NCI-H82 (cell line): ENCODE measurements around the gene NR3C2.

Experiments
- DNase-seq: peaks from one replicate; lab custom pipeline; 2025; lab: John Stamatoyannopoulos, UW

Gene NR3C2

DNA sequence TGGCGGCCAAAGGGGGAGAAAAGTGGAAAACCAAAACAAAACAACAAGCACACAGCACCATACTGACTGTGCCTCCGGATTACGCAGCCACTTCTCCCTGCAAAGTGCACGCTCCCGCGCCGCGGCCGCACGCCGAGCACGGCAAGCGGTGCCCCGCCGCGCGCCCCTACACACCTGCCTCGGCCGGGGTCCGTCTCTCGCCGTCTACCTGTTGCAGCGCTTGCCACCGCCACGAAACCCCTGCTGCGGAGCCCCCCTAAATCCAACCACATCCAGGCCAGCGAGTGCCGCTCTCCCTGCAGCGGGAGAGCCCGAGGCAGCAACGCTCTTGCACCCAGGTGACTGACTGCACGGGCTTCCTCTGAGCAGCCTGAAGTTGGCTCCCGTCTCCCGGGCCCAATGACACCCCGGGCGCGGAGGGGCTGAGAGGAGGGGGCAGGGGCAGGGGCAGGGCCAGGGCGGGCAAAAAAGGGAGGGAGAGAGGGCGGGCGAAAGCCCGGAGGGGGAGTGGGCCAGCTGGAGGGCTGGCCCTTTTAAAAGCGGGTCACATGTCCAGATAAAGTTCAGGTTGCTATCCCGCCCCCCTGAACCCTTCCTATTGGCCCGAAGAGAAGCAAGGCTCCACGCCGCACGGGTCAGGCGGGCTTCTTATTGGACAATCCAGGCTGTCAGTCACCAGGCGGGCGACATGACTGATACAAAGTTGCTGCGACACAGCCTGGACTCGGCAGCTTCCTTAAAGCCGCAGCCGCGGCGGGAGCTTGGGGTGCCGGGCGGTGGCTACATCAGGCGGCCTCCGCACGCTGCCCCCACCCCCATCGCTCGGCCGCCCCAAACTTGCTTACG lies at the start of gene NR3C2:
Gene NR3C2 (minus strand): TSS at position 429 of the 846 bp plus-strand sequence.
- peak; percentile 98 for DNase-seq

DNA sequence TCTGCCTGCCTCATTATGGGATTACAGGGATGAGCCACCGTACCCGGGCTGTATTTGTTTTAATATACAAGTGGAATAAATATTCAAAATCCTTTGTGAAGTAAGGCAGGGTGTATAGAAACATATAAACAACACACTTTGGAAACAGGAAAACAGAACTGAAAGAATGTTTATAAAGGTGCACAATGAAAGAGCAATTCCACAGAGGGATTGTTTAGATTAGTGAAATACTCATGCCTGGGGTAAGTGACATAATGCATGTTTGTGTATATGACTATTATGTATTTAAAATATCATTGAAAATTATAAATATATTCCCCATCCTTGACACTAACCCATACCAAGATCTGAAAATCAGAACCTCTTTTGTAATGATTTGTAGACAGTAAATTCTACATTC lies 45.0 kb upstream of the NR3C2 start:
- no peak for DNase-seq

DNA sequence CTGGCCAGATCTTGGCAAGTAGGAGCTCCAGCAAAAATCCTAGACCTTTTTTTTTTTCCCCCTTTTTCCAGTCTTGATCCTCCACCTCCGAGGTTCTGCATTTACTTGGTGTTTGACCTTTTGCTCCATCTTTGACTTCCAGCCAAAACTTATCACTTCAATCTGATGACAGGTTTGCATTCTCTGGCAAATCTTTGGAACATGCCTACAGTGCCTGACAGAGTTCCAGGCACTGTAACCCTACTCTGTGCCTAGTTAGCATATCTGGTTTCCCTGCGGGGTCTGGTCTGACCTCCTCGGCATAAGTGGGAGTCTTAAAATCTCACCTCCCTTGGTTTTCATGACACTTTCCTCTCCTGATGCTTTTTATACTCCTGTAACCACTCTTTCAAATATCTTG lies 39.4 kb upstream of the NR3C2 start:
- DNase-seq, result no peak

DNA sequence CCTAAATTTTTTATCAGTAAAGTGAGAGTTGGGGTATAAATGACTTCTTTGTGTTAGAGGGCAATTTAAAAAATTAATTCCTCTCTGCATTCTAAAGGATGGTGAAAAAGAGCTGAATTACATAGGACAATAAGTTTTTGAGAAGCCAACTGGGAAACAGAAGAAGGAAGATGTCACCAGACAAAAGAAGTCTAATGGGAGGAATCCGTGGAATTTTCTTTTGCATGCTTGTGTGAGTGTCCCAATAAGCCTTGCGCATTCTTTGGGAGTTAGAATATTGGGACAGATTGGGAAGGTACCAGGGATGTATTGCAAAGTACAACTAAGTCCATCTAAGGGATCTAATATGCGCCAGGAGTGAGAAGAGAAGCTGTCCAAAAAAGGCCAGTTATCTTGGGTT lies 35.1 kb upstream of the NR3C2 start:
- DNase-seq, result no peak

DNA sequence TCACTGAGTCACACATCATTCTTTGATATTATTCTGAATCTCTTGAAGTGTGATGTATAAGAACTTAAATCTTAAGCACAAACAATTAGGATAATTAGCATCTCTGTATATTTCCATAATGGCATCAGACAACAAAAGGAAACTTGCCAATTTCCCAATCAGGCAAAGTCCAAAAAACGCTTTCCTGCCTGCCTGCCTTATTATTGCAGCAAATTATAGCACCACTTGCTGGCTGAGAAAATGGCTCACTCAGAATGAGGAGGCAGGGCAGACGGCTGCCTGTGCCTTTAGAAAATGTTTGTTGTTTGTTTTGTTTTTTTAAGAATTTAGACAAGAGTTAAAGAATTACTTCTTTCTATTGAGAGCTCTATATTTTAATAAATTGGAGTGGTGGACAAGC lies 27.7 kb upstream of the NR3C2 start:
- no peak for DNase-seq

DNA sequence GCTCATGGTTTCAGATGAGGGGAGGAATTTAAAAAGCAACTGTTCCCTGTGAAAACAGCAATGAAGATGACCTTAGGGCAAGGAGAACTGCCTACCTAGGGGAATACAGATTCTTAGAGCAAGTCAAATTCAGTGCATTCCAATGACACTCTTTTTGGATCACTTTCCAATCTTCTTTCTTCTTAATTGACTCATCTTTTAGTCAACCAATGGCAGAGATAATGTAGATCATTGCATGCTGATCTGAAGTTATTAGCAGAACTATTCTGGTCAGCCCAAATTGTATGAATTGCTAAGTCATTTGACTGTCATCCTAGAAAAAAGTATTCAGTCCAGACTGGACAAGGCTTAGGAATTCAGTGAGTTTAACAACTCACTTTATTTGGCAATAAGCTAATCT lies 12.6 kb upstream of the NR3C2 start:
- no peak for DNase-seq

DNA sequence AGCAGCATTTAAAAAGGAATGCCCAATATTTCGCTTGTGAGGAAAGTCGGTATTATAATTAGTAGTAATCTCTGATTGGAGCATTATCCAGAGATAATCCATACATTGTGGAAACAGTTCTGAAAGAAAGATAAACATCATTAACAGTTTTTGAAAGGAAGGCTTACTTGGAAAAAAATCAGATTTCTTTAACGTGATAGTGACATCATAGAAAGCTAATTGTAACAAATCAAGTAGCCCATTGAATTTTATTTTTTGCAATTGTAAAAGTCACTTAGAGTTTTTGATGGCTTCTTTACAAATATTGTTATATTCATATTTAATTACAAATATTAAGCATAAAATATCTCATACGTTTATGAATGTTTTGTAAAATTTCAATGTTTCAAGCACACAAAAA lies 11.6 kb upstream of the NR3C2 start:
- no peak for DNase-seq

DNA sequence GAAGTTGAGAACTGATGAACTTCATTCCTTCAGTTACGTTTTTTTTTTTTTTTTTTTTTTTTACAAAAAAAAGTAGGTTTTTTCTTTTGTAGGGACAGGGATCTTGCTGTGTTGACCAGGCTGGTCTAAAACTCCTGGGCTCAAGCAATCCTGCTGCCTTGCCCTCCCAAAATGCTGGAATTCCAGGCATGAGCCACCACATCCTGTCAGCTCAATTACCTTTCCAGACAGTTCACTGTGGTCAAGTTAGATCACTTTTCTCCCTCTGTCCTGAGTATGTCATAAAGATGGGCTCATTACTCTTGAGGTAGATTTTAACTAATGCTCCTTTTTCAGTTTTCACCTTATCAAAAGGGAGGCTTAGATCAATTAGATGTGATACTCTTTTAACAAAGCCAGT lies 10.8 kb upstream of the NR3C2 start:
- DNase-seq, result no peak

DNA sequence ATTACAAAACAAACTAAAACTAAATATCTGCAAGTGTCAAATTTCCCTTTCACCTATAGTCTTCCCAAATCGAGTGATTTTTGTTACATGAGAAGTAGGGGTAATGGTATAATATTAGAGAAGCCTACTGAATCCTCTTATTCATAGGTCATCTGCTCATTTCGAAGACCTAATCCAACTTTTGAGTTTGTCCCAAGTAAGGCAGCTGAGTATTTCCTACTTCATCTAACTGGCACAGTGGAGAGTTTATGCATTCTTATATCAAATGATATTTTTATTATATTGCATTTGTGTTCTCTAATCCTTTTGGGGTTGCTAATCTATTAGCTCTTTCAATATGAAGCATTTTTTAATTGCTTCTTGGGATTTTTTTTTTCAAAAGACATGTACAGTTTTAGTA lies 7.7 kb upstream of the NR3C2 start:
- no peak for DNase-seq

DNA sequence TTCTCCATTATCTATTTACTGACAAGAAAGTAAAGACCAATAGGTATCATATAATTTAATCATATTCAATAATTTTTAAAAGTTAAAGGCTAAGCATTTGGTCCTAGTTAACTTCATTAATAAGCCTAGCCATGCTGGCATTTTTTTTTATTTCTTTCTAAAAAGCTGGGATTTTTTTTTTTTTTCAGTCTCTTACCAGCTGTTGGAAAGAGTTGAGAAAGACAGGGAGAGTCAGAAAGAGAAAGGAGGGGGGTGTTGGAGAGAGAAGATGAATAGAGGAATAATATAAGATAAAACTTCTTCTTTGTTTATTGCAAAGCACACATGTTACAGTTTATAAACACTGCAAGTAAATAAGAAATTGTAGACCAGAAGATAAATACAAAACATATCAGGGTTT lies 5.9 kb upstream of the NR3C2 start:
- DNase-seq, result no peak

DNA sequence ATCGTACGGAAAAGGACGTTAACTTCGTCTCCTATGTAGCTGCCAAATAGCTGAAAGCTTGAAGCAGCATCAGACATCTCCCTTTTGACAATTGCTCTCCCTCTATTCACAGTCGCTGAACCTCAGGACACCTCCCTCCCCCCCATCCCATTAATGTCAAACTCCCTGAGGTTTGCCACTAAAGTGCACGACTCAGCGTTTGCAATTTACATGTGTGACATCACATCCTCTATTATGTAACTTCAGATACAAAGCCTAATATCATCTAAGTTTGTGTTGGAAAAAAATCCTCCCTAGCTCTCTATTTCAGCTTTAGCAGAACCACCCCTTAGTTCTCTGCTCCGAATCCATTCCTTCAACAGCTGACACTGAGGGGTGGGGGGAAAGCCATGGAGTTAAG lies 5.5 kb upstream of the NR3C2 start:
- no peak for DNase-seq

DNA sequence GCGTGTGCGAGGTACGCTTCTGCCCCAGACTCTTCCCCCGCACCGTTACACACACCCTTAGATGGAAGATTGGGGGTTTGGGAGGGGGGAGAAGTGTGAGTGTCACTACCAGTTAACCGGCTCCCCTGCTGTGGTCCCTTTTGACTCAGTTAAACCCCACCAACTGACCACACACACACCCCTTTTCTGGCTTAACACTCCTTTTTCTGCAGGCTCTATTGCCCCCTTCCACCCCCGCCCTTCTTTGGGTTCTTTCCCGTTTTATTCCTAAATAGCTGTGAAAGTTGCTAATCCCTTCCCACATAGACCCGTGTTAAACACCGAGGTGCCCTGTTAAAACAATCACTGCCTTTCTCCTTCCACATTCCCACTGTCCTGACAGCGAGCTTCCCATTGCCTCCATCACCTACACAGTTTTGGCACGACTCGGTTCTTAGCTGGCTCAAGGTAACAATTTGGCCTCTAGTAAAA lies 3.7 kb upstream of the NR3C2 start:
- DNase-seq, result peak; percentile 27

DNA sequence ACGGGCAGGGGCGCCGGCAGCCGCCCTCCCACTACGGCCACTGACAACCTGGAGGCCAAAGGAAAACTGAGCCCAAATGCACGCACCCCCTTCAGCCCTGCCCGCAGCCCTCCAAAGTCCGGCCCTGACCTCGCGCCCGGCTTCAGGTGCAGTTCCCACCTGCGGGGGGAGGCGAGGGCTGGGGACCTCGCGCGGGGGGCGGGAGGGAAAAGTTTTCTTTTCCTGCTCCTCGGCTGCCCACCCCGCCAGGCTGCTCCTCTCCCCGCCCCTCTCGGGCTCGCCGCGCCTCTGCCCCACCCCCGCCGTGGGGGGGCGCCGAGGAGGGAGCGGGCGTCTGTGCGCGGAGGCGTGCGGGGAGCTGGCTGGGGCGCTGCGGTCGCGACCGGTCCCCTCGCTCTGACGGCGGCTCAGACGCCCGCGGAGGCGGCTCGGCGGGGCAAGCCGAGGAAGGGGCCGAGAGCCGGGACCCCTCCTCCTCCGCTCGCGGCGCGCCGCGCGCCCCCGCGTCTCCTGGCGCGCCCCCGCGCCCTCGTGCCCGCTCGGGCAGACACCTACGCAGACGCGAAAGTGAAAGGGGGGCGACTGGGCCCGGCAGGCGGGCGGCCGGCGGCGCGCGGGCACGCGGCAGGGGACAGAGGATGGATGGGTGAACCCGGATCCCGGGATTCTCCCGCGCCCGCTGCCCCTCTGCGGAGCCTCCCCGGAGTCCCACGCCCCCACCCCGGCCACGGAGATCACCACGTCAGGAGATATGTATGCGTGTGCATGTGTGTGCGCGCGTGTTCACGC lies 3.1 kb upstream of the NR3C2 start:
- peak; percentile 70 for DNase-seq

DNA sequence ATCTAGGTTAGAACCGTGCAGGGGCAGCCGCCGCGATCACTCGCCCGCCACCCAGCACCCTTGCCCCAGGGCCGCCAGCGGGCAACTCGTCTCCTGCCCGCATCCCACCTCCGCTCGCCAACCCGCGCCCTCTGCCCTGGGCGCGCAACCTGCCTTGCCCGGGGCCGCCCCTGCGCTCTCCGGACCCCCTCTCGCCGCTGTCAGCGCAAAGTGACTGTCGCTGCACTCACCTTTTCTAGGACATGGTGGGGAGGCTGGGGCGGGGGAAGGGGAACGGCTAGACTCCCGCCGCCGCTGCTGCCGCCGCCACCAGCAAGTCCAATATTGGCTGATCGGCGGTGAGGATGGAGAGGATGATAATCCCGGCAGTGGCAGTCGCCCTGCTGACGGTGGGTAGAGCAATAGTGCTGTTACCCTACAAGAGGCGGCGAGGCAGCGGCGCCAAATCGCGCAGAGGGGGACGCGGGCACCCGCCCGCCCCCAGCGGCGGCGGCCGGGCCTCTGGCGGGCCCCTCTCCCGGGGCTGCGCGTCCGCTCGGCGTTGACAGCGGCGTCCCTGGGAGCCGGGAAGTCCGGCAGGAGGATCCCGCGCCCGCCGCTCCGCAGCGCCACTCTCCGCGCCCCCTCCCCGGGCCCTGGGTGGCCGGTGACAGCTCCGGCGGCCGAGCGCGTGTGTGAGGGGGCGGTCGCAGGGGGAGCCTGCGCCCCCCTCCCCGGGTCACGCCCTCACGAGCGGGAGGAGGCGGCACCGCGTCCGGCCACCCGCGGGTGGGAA lies 2.3 kb upstream of the NR3C2 start:
- DNase-seq, result peak; percentile 59

DNA sequence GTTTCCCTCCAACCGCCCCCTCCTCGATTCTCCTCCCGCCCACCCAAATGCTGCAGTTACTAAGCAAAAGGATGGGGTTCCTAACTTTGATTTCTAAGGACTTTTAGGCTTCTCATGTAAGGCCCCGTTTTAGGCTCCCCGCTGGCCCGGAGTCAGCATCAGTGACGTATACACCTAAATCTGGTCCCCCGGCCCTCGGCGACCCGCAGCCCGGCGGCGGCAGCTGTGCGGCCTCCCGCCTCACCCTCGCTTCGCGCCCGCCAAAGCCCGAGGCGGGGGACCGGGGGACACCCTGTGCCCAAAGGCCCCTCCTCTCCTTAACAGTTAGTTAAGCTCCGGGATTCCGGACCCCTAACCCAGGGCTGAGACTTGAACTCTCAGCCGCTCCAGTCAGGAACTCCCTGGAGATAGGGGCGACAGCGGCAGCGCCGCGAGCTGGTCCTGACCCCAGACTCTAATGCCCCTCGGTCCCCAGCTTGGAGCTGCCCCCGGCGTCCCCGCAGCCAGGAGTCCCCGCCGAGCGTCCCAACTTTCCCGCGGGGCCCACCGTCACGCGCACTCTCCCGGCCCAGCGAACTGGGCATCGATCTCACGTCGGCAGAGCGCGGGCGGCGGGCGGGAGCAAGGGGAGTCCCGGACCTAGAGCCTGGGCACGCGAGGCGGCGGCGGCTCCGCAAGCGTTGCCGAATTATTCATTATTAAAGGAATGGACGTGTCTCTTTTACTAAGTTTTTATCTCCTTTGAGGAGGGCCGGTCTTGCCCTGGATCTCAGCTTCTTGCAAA lies 1.5 kb upstream of the NR3C2 start:
- peak; percentile 18 for DNase-seq

DNA sequence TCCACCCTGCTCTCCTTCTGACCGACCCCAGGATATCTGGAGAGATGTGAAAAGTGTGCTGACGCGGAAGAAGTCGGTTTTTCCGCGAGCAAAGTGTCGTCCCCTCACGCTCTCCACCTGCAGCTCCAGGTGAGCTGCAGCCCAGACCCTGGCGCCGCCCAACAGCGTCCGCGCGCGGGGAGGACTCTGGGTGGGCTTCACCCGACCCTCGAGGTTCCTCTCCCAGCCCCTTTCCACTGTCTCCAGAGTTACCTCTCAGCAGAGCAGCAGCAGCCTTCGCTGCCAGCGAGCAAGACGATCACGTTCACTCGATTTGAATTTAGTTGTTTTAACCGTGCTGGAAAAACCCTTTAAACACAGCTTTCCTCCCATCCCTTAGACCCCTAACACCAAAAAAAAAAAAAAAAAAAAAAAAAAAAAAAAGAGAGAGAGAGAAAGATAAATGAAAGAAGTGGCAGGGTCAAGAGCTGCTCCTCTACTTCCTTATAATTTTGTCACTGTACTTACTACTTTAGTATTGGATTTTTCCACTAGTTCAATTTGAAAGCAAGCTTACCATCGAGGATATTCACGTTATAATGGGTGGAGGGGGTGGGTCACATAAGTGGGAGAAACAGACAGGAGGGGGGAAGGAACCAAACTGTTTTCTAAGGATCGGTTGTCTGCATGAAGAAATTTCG lies 758 bp upstream of the NR3C2 start:
- DNase-seq, result peak; percentile 35

DNA sequence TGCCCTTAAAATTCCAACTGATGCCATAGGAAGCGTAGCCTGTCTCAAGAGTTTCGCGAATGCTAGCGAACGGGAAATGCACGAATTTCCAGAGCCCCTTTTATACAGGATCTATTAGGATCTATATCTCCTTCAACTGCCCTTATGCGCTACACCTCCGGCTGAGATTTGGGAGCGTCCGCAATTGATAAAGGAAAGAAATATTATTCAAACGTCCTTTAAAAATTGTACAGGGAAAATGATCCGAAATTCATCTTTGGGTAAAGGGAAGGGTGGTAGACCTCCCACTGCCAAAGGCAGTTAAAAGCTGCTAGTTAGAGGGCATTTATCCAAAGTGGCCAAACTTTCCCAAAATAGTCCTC lies 609 bp downstream of the NR3C2 start:
- peak; percentile 18 for DNase-seq

DNA sequence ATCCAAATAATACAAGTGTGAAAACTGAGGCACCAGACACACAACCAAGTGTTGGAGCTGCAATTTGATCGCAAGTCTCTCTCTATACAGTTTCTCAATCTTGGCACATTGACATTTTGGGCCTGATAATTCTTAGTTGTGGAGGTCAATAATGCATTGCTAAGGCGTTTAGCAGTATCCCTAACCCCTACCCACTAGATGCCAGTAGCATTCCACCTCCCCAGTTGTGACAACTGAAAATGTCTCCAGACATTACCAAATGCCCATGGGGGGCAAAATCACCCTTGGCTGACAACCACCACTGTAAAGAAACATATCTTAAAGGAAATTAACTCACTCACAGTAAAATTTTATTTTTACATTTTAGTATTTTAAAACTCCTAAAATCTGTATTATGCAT lies 4.2 kb downstream of the NR3C2 start:
- DNase-seq, result no peak

DNA sequence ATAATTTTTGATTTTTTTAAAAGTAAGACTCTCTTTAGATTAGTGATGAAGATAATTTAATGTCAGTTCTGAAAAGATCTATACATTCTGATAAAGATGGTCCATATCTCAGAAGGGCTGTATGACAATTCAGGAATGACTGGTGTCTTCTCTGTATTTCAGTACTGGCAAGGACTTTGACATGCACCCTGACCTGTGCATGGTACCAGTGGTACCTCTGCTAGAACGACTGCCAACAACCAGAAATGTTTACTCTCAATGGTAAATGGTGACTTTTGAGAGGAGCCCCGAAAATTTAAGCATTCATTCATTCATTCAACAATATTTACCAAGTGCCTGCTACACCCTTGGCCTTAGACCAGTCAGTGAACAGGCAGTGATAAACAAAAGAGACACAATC lies 4.8 kb downstream of the NR3C2 start:
- DNase-seq, result no peak

DNA sequence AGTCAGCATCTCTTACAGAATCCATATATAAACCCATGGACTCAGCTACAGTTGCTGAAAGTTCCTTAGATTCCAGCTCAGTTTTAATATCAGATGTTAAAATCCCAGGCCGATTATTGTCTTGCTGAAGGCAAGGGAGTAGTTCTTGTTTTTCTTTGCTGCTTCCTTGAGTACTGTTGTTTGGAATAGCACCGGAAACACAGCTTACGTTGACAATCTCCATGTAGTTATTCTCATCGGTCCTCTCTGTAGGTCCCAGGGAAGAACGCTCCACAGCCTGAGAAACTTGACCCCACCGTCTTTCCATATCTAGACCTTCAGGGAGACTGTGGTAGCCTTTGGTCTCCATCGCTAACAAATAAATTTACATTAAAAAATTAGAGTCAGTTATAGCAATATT lies 5.7 kb downstream of the NR3C2 start:
- DNase-seq, result no peak
